Uterus (tissue), 4 donors: ENCODE results near the gene PDE4B. TPM values are rescaled to one million over a fixed set of nuclear protein-coding genes. Genes with fewer than 3 reads are reported as not detected.

ENCODE experiments used
- DNase-seq, 2 donors: peaks; one replicate each; pipeline ENCODE4 v3.0.0-alpha.2; 2019 to 2020
- H3K27ac ChIP-seq, 2 donors: fragments of 200-600 bp; sonication (generic); 1 replicate in 1 of 2; 2 replicates in 1 of 2; pipeline ENCODE4 v1.5.1; 2016 to 2018
- H3K27me3 ChIP-seq, 2 donors: fragments of 200-600 bp; sonication (generic); one replicate each; pipeline ENCODE4 v1.5.1; 2018 to 2019; ENCODE audit warnings: control low read depth in 1 of 2
- H3K36me3 ChIP-seq, 2 donors: fragments of 200-600 bp; sonication (generic); one replicate each; pipeline ENCODE4 v1.5.1; 2019; ENCODE audit warnings: control low read depth in 1 of 2
- H3K4me1 ChIP-seq, 2 donors: fragments of 200-600 bp; sonication (generic); one replicate each; pipeline ENCODE4 v1.5.1; 2018 to 2019; ENCODE audit warnings: control low read depth in 1 of 2
- H3K4me3 ChIP-seq, 2 donors: fragments of 200-600 bp; sonication (generic); 1 replicate in 1 of 2; 2 replicates in 1 of 2; pipeline ENCODE4 v1.5.1; 2018 to 2019; ENCODE audit warnings: mild to moderate bottlenecking in 1 of 2
- H3K9me3 ChIP-seq, 2 donors: fragments of 200-600 bp; sonication (generic); one replicate each; pipeline ENCODE4 v1.5.1; 2019; ENCODE audit warnings: control low read depth in 1 of 2
- POLR2A ChIP-seq, 2 donors: fragments of 450-650 bp; IDR thresholded peaks; one replicate each; pipeline ENCODE4 v1.6.1; 2016; ENCODE audit warnings: antibody characterized with exemption in 2 of 2, mild to moderate bottlenecking in 1 of 2, moderate library complexity in 1 of 2
- intact Hi-C: fragments of 100-400 bp; cut with DNase I; formaldehyde crosslinking; loops from one replicate; pipeline ENCODE4 v1.15.1; 2023; ENCODE audit warnings: low total_unique reads
- total RNA-seq, 4 donors: library from RNA; depleted of rRNA in 3 of 4; stranded (reverse); fragments of >200 nt in 3 of 4; gene quantifications; one replicate each; pipeline versions ENCODE4 v1.1.0 to v1.2.4, GENCODE V29; 2014 to 2023
- TF ChIP-seq, protein P1 (sequence below), 4 experiments: fragments of 200-600 bp in 2 of 4; fragments of 450-650 bp in 2 of 4; sonication (generic) in 2 of 4; IDR thresholded peaks; one replicate each; pipeline ENCODE4 v1.5.1; 2016 to 2019; ENCODE audit warnings: antibody characterized with exemption in 4 of 4, mild to moderate bottlenecking in 2 of 4, moderate library complexity in 1 of 4
- donor health status: DM: yes; HTN: yes; CAD: no.

The PDE4B gene
- total RNA-seq, 4 donors from 2014 or later = 6.9 to 22.9 (median 17.8) TPM

DNA sequence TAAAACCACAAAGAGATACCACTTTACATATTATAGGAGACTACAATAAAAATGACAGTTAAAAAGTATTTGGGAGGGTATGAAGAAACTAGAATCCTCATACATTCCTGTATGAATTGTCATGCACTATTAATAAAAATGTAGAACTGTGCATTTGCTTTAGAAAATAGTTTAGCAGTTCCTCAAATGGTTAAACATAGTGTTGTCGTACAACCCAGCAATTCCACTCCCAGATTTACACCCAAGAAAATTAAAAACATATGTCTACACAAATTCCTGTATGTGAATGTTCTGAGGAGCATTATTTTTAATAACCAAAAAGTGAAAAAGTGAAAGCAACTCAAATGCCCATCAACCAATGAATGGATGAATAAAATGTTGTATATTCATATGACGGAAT, 23.1 kb upstream of the PDE4B start:
- H3K9me3 ChIP-seq = no peaks in the 10 kb centered on the region
- H3K4me3 ChIP-seq = no peak overlapping the region
- intact Hi-C loops = no loop called here
- H3K27me3 ChIP-seq = no peaks in the 10 kb centered on the region
- H3K36me3 ChIP-seq = no peaks in the 10 kb centered on the region
- H3K27ac ChIP-seq = no peak overlapping the region
- TF ChIP-seq POLR2A (IDR thresholded peaks at IDR 0.05) = no peak
- TF ChIP-seq, protein P1, sequence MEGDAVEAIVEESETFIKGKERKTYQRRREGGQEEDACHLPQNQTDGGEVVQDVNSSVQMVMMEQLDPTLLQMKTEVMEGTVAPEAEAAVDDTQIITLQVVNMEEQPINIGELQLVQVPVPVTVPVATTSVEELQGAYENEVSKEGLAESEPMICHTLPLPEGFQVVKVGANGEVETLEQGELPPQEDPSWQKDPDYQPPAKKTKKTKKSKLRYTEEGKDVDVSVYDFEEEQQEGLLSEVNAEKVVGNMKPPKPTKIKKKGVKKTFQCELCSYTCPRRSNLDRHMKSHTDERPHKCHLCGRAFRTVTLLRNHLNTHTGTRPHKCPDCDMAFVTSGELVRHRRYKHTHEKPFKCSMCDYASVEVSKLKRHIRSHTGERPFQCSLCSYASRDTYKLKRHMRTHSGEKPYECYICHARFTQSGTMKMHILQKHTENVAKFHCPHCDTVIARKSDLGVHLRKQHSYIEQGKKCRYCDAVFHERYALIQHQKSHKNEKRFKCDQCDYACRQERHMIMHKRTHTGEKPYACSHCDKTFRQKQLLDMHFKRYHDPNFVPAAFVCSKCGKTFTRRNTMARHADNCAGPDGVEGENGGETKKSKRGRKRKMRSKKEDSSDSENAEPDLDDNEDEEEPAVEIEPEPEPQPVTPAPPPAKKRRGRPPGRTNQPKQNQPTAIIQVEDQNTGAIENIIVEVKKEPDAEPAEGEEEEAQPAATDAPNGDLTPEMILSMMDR (IDR thresholded peaks at IDR 0.05) = no peak
- H3K4me1 ChIP-seq = no peaks in the 10 kb centered on the region
- no peak for DNase-seq

DNA sequence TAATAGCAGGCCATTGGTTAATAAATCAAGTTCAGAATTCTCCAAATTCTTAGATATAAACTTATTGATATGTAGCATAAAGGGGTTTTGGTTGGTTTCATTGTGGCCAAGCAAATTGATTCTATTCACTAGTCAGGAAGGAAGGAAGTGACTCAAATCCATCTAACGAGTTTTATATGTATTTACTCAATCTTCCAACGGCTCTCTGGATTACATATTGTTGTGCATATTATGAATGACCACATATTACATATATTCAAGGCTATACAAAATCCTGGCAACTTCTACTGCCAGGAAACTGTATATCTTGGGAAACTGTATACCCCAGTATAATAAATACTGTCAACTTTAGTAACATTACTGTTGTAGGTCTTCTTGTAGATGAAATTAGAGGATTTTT, 20.1 kb upstream of the PDE4B start:
- no peak for DNase-seq
- intact Hi-C loops = no loop called here
- Histone ChIP-seq H3K4me3 (no peak overlapping the region), H3K27ac (no peak overlapping the region), H3K36me3 (no peaks in the 10 kb centered on the region), H3K9me3 (no peaks in the 10 kb centered on the region), H3K27me3 (no peaks in the 10 kb centered on the region), H3K4me1 (no peaks in the 10 kb centered on the region)
- no peak for TF ChIP-seq POLR2A (IDR thresholded peaks at IDR 0.05)
- TF ChIP-seq, protein P1 (IDR thresholded peaks at IDR 0.05) = no peak

DNA sequence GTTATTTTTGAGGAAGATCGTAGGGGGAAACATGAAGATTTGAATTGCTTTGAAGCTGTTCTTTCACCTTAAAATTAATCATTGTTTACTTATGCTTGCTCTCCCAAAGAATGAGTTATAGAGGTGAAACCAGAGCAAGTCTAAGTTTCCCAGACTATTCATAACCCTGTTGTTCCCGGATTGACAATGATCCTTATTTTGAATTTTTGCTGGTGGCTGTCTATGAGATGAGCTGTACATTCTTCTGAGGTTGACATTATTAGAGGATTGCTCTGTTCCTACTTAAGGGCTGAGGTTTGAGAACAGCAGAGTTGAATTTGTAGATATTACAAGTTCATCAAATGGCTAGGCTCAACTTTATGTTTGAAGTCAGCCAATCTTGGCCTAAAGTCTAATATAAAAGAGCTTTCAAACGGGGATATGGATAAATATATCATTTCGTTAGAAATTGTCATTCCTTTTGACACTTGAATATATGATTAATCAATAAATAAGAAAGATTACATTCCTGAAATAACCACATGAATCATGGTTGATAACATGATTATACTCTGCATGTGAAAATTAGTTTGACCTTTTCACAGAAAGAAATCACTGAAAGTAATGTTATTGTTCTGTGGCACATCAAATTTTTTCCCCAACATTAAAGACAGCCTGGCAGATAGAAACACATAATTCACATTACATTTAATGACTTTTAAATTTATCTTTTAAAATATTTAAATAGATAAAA, 19.1 kb upstream of the PDE4B start:
- DNase-seq = no peak
- intact Hi-C loops = no loop called here
- TF ChIP-seq, protein P1 (IDR thresholded peaks at IDR 0.05) = no peak
- TF ChIP-seq POLR2A (IDR thresholded peaks at IDR 0.05) = no peak

GRCh38 chr1:65788762-65789161, 3.9 kb upstream of the PDE4B start:
- TF ChIP-seq, protein P1 (IDR thresholded peaks at IDR 0.05) = no peak
- no peak for TF ChIP-seq POLR2A (IDR thresholded peaks at IDR 0.05)

More for the DNA sequence above, 19.1 kb upstream of the PDE4B start:
- Histone ChIP-seq H3K4me1 (no peaks in the 10 kb centered on the region), H3K27ac (no peak overlapping the region), H3K36me3 (no peaks in the 10 kb centered on the region), H3K4me3 (no peak overlapping the region), H3K27me3 (no peaks in the 10 kb centered on the region), H3K9me3 (no peaks in the 10 kb centered on the region)

GRCh38 chr1:65791396-65791795, 1.3 kb upstream of the PDE4B start:
- Histone ChIP-seq H3K9me3 (no peaks in the 10 kb centered on the region), H3K4me3 (no peak overlapping the region), H3K36me3 (no peaks in the 10 kb centered on the region), H3K27me3 (peaks cover 0 to 6% of the 10 kb centered on the region in 2 donors), H3K27ac (no peak overlapping the region), H3K4me1 (peaks cover 0 to 4% of the 10 kb centered on the region in 2 donors)
- intact Hi-C loops = no loop called here
- no peak for DNase-seq
- no peak for TF ChIP-seq POLR2A (IDR thresholded peaks at IDR 0.05)
- TF ChIP-seq, protein P1 (IDR thresholded peaks at IDR 0.05) = no peak

More at GRCh38 chr1:65788762-65789161, 3.9 kb upstream of the PDE4B start:
- H3K4me1 ChIP-seq = peaks cover 0 to 4% of the 10 kb centered on the region in 2 donors
- H3K4me3 ChIP-seq = no peak overlapping the region
- no peak for DNase-seq
- H3K9me3 ChIP-seq = no peaks in the 10 kb centered on the region
- intact Hi-C loops = no loop called here
- H3K27me3 ChIP-seq = no peaks in the 10 kb centered on the region
- H3K36me3 ChIP-seq = no peaks in the 10 kb centered on the region
- no peak overlapping the region for H3K27ac ChIP-seq
